Measurements from ENCODE around the gene EARS2. TPM values are rescaled to one million over a fixed set of nuclear protein-coding genes. Genes with fewer than 3 reads are reported as not detected.
A peak's percentile ranks its signal among the peaks of the same experiment; 100 is the strongest.

EARS2 gene
- total and polyA plus RNA-seq, 9 of the 15 experiments (the other 6 are each of a cell fraction or from before 2014, with no cell fraction given) = 17.6 to 58.6 (median 36.3) TPM

GRCh38 chr16:23597003-23597756 is 40.0 kb upstream of the EARS2 start (continued):
- TF ChIP-seq KDM2B (CRISPR knock-in tag; IDR thresholded peaks at IDR 0.05) (peak; percentile 96), TCF3 (CRISPR knock-in tag; IDR thresholded peaks at IDR 0.05) (no peak), ZNF121 (CRISPR knock-in tag; conservative IDR thresholded peaks at IDR 0.05) (no peak), RBM25 (IDR thresholded peaks at IDR 0.05; ENCODE audit: low read depth, low read length, severe bottlenecking) (no peak), MXI1 (IDR thresholded peaks at IDR 0.05; ENCODE audit: low read depth, low read length) (no peak), MTA1 (IDR thresholded peaks at IDR 0.05; ENCODE audit: borderline replicate concordance) (peak; percentile 89), RFX1 (IDR thresholded peaks at IDR 0.05) (no peak), ZFP91 (CRISPR knock-in tag; IDR thresholded peaks at IDR 0.05) (no peak), TEAD2 (tag; IDR thresholded peaks at IDR 0.05) (peak; percentile 99), MITF (IDR thresholded peaks at IDR 0.05) (no peak), ZNF830 (CRISPR knock-in tag; IDR thresholded peaks at IDR 0.05) (0 out of 2 replicates have a peak, but pooled peaks have one; percentile 92), PPARD (CRISPR knock-in tag; IDR thresholded peaks at IDR 0.05) (peak; percentile 95), ATF1 (CRISPR knock-in tag; IDR thresholded peaks at IDR 0.05) (no peak), ATF1 (tag; IDR thresholded peaks at IDR 0.05) (peak; percentile 90), ZNF699 (CRISPR knock-in tag; IDR thresholded peaks at IDR 0.05; ENCODE audit: insufficient replicate concordance) (peak; percentile 81), TBP (optimal IDR thresholded peaks at IDR 0.05; ENCODE audit: low read depth, low read length) (no peak), ELK3 (CRISPR knock-in tag; IDR thresholded peaks at IDR 0.05) (peak; percentile 93), FOXA3 (CRISPR knock-in tag; conservative IDR thresholded peaks at IDR 0.05 in 1 of 2, IDR thresholded peaks at IDR 0.05 in 1 of 2) (peak; percentile 67 to 84; a peak in 3 of 4 replicates), ZNF561 (CRISPR knock-in tag; conservative IDR thresholded peaks at IDR 0.05) (peak; percentile 95), FOXP1 (CRISPR knock-in tag; IDR thresholded peaks at IDR 0.05) (peak; percentile 46; the same call in 1 of the 2 replicates), CBFA2T2 (conservative IDR thresholded peaks at IDR 0.05) (0 out of 2 replicates have a peak, but pooled peaks have one; percentile 24), SUPT5H (IDR thresholded peaks at IDR 0.05) (no peak; the same call in 1 of the 2 replicates), E2F5 (CRISPR knock-in tag; IDR thresholded peaks at IDR 0.05) (no peak), ZNF512 (tag; IDR thresholded peaks at IDR 0.05) (no peak)
